ENCODE data around the gene CHCHD6. TPM values are rescaled to one million over a fixed set of nuclear protein-coding genes. Genes with fewer than 3 reads are reported as not detected.

The CHCHD6 gene
- total RNA-seq, 2 experiments from 2014 or later = 16.6 to 21.2 TPM

- Mint-ChIP-seq H3K27me3 (no peaks in the 10 kb centered on the region), H3K36me3 (ENCODE audit: low read depth) (no peaks in the 10 kb centered on the region), H3K4me3 (no peak overlapping the region), H3K27ac (no peak overlapping the region), H3K9me3 (no peaks in the 10 kb centered on the region), H3K4me1 (ENCODE audit: low read depth) (peaks cover 14% of the 10 kb centered on the region)
- ChIA-PET POLR2A (interaction anchor here (1.3 kb wide), 1 partner anchor 14 kb away, joined by 4 read pairs; no protein-coding TSS in a partner anchor), CTCF (interaction anchor here (0.8 kb wide), 1 partner anchor 305 kb away, joined by 3 read pairs; no protein-coding TSS in a partner anchor)
- ATAC-seq (no peak), DNase-seq (no peak)
- intact Hi-C loops (cut with micrococcal nuclease) = no loop called here
- no peak for TF ChIP-seq CTCF (IDR thresholded peaks at IDR 0.05)
Observed at GRCh38 chr3:126985132-126985985, 281.3 kb downstream of the CHCHD6 start.

GRCh38 chr3:126986001-126986400 is 282.0 kb downstream of the CHCHD6 start:
- Mint-ChIP-seq H3K27me3 (no peaks in the 10 kb centered on the region), H3K9me3 (no peaks in the 10 kb centered on the region), H3K4me1 (ENCODE audit: low read depth) (peaks cover 14% of the 10 kb centered on the region), H3K36me3 (ENCODE audit: low read depth) (no peaks in the 10 kb centered on the region), H3K4me3 (no peak overlapping the region), H3K27ac (no peak overlapping the region)
- ATAC-seq (no peak), DNase-seq (no peak)
- ChIA-PET POLR2A (no interaction called here), CTCF (no interaction called here)
- intact Hi-C loops (cut with micrococcal nuclease) = no loop called here
- TF ChIP-seq CTCF (IDR thresholded peaks at IDR 0.05) = no peak

- H3K4me3 Mint-ChIP-seq = no peak overlapping the region
- ATAC-seq (no peak), DNase-seq (no peak)
- H3K36me3 Mint-ChIP-seq (ENCODE audit: low read depth) = no peaks in the 10 kb centered on the region
- H3K27me3 Mint-ChIP-seq = no peaks in the 10 kb centered on the region
- ChIA-PET CTCF (no interaction called here), POLR2A (no interaction called here)
- peaks cover 5% of the 10 kb centered on the region for H3K4me1 Mint-ChIP-seq (ENCODE audit: low read depth)
- TF ChIP-seq CTCF (IDR thresholded peaks at IDR 0.05) = no peak
- no peaks in the 10 kb centered on the region for H3K9me3 Mint-ChIP-seq
- no peak overlapping the region for H3K27ac Mint-ChIP-seq
- intact Hi-C loops (cut with micrococcal nuclease) = no loop called here
Observed at GRCh38 chr3:126987129-126987528, 283.1 kb downstream of the CHCHD6 start.

GRCh38 chr3:126987596-126987995 is 283.6 kb downstream of the CHCHD6 start:
- Mint-ChIP-seq H3K27me3 (no peaks in the 10 kb centered on the region), H3K27ac (no peak overlapping the region), H3K36me3 (ENCODE audit: low read depth) (no peaks in the 10 kb centered on the region), H3K4me1 (ENCODE audit: low read depth) (peaks cover 2% of the 10 kb centered on the region), H3K4me3 (no peak overlapping the region), H3K9me3 (no peaks in the 10 kb centered on the region)
- TF ChIP-seq CTCF (IDR thresholded peaks at IDR 0.05) = no peak
- ChIA-PET CTCF (no interaction called here), POLR2A (no interaction called here)
- intact Hi-C loops (cut with micrococcal nuclease) = no loop called here
- ATAC-seq (no peak), DNase-seq (no peak)

- POLR2A ChIA-PET = no interaction called here
- no peak for DNase-seq
- CTCF ChIA-PET = interaction anchor here (1.9 kb wide), 1 partner anchor 309 kb away, joined by 6 read pairs; no protein-coding TSS in a partner anchor
- no peaks in the 10 kb centered on the region for H3K27me3 Mint-ChIP-seq
- H3K27ac Mint-ChIP-seq = no peak overlapping the region
- intact Hi-C loops (cut with micrococcal nuclease) = no loop called here
- no peaks in the 10 kb centered on the region for H3K36me3 Mint-ChIP-seq (ENCODE audit: low read depth)
- H3K4me1 Mint-ChIP-seq (ENCODE audit: low read depth) = peaks cover 2% of the 10 kb centered on the region
- no peaks in the 10 kb centered on the region for H3K9me3 Mint-ChIP-seq
- ATAC-seq = no peak
- TF ChIP-seq CTCF (IDR thresholded peaks at IDR 0.05) = no peak
- no peak overlapping the region for H3K4me3 Mint-ChIP-seq
Observed at GRCh38 chr3:126988451-126989021, 284.5 kb downstream of the CHCHD6 start.

Data from activated CD8-positive, alpha-beta T cell treated with anti-CD3 and anti-CD28 coated beads for 36 hours (primary cell).